GM12878 (cell line): Measurements from ENCODE around the gene PDE6G. TPM values are rescaled to one million over a fixed set of nuclear protein-coding genes. Genes with fewer than 3 reads are reported as not detected.

Source experiments
- ATAC-seq: fragments of 200-7000 bp; cut with Tn5 transposase; 3 replicates; pipeline ENCODE4 v1.9.1; 2020; ENCODE audit warnings: mild to moderate bottlenecking, moderate library complexity
- BruUV-seq: library from RNA; stranded (reverse); fragments of 400-500 nt; replicated peaks from 2 replicates; lab custom pipeline; 2021; lab: Mats Ljungman, UMichigan
- CTCF ChIA-PET: fragments of 300-600 bp; sonication (Branson Sonifier 250); formaldehyde crosslinking; extraction: SDS; loops from one replicate; lab custom pipeline; 2021; ENCODE audit warnings: inconsistent platforms; lab: Yijun Ruan, JAX
- POLR2A ChIA-PET: fragments of 350-600 bp; formaldehyde crosslinking; extraction: SDS; loops from one replicate; lab custom pipeline; 2021; ENCODE audit warnings: inconsistent platforms; lab: Charles Lee
- RAD21 ChIA-PET: fragments of 300-600 bp; sonication (Branson Sonifier 250); formaldehyde crosslinking; loops from one replicate; lab custom pipeline; 2023; ENCODE audit warnings: antibody characterized with exemption; ENCODE audit not compliant: unreplicated experiment; lab: Charles Lee
- SMC1A ChIA-PET: fragments of 300-600 bp; sonication (Branson Sonifier 250); formaldehyde crosslinking; loops from one replicate; lab custom pipeline; 2023; ENCODE audit not compliant: unreplicated experiment, uncharacterized antibody; lab: Charles Lee
- DNase-seq: peaks from one replicate; pipeline ENCODE4 v3.0.0-alpha.2; 2011; ENCODE audit warnings: low read depth, low spot score
- FAIRE-seq: peaks from 3 replicates; lab custom pipeline; 2011; peaks lifted over from hg19 to GRCh38; lab: Jason Lieb, UNC
- H2AFZ ChIP-seq: 2 replicates; pipeline ENCODE4 v1.6.0; 2011; ENCODE audit warnings: low read depth, low read length, control low read depth; ENCODE audit not compliant: control insufficient read depth
- H3K27ac ChIP-seq: 2 replicates; pipeline ENCODE4 v1.5.1; 2011; ENCODE audit warnings: control low read depth; ENCODE audit not compliant: control insufficient read depth, insufficient read depth
- H3K27me3 ChIP-seq, 2 experiments: replicated peaks in 1 of 2; 2 replicates each; pipeline versions ENCODE4 v1.6.0 to v1.6.1; 2011; ENCODE audit warnings: low read length in 1 of 2; ENCODE audit not compliant: control insufficient read depth in 2 of 2, insufficient read depth in 2 of 2
- H3K36me3 ChIP-seq, 2 experiments: 2 replicates each; pipeline ENCODE4 v1.5.1; 2011; ENCODE audit warnings: low read length in 1 of 2; ENCODE audit not compliant: control insufficient read depth in 2 of 2, insufficient read depth in 2 of 2
- H3K4me1 ChIP-seq: 2 replicates; pipeline ENCODE4 v1.6.1; 2011; ENCODE audit warnings: mild to moderate bottlenecking, low read length, moderate library complexity, mixed read lengths; ENCODE audit not compliant: control insufficient read depth, insufficient read depth
- H3K4me2 ChIP-seq: 2 replicates; pipeline ENCODE4 v1.6.0; 2011; ENCODE audit warnings: control low read depth; ENCODE audit not compliant: control insufficient read depth, insufficient read depth
- H3K4me3 ChIP-seq: fragments of 200-600 bp; sonication (generic); 2 replicates; pipeline ENCODE4 v1.5.1; 2016
- H3K79me2 ChIP-seq: 2 replicates; pipeline ENCODE4 v1.6.0; 2011; ENCODE audit warnings: low read length; ENCODE audit not compliant: control insufficient read depth, insufficient read depth
- H3K9ac ChIP-seq: 2 replicates; pipeline ENCODE4 v1.8.0; 2011; ENCODE audit warnings: low read length, control low read depth, mixed read lengths; ENCODE audit not compliant: control insufficient read depth, insufficient read depth
- H3K9me3 ChIP-seq: replicated peaks from 3 replicates; pipeline ENCODE4 v1.5.1; 2011; ENCODE audit warnings: mild to moderate bottlenecking, low read length; ENCODE audit not compliant: control insufficient read depth, insufficient read depth
- H4K20me1 ChIP-seq: 2 replicates; pipeline ENCODE4 v1.6.0; 2011; ENCODE audit not compliant: control insufficient read depth, insufficient read depth
- ATF7 ChIP-seq: fragments of 450-650 bp; IDR thresholded peaks from 2 replicates; pipeline ENCODE4 v1.6.1; 2016; ENCODE audit warnings: low read depth, mild to moderate bottlenecking
- ETV6 ChIP-seq, 2 experiments: fragments of 450-650 bp in 1 of 2; IDR thresholded peaks in 1 of 2; conservative IDR thresholded peaks in 1 of 2; 2 replicates each; pipeline ENCODE4 v1.6.1; 2014; ENCODE audit warnings: antibody characterized with exemption in 1 of 2, borderline replicate concordance in 1 of 2, low read depth in 1 of 2, mild to moderate bottlenecking in 1 of 2, moderate library complexity in 1 of 2
- NRF1 ChIP-seq: conservative IDR thresholded peaks from 2 replicates; pipeline ENCODE4 v1.6.1; 2011; ENCODE audit warnings: mild to moderate bottlenecking, low read depth, low read length, improper control_type of control experiment
- SIX5 ChIP-seq: IDR thresholded peaks from 2 replicates; pipeline ENCODE4 v1.6.1; 2011; ENCODE audit warnings: mild to moderate bottlenecking, low read depth, low read length, moderate library complexity; ENCODE audit not compliant: severe bottlenecking
- STAT1 ChIP-seq: fragments of 450-650 bp; conservative IDR thresholded peaks from 2 replicates; pipeline ENCODE4 v1.6.1; 2014; ENCODE audit warnings: antibody characterized with exemption, mild to moderate bottlenecking
- USF2 ChIP-seq: IDR thresholded peaks from 2 replicates; pipeline ENCODE4 v1.6.1; 2011; ENCODE audit warnings: low read depth, low read length, improper control_type of control experiment, borderline replicate concordance
- ZBED1 ChIP-seq: IDR thresholded peaks from 2 replicates; pipeline ENCODE4 v1.6.1; 2016; ENCODE audit warnings: borderline replicate concordance
- ZBTB40 ChIP-seq: fragments of 450-650 bp; IDR thresholded peaks from 2 replicates; pipeline ENCODE4 v1.6.1; 2016; ENCODE audit warnings: mild to moderate bottlenecking, moderate library complexity, borderline replicate concordance
- WGBS: methylation state at CpG from one replicate; pipeline ENCODE4 v1.1.6; 2016; ENCODE audit warnings: low lambda C conversion rate; ENCODE audit not compliant: insufficient replicate concordance, insufficient coverage; ENCODE audit errors: missing lambda C conversion rate; 5-methylcytosine and 5-hydroxymethylcytosine counted together
- in situ Hi-C: fragments of 300-500 bp; cut with MboI; formaldehyde crosslinking; loops from 9 replicates; pipeline ENCODE4 v1.14.3; 2018; ENCODE audit warnings: mixed read lengths
- intact Hi-C: fragments of 100-400 bp; cut with micrococcal nuclease; formaldehyde crosslinking; loops from one replicate; pipeline ENCODE4 v1.14.2; 2022; ENCODE audit not compliant: unreplicated experiment
- polyA plus RNA-seq, 11 experiments: library from polyadenylated mRNA; depleted of rRNA in 4 of 11; unstranded in 6 of 11; stranded (reverse) in 5 of 11; fragments of >200 nt; fragmentation: Nextera tagmentation in 4 of 11; fragmentation: Illumina TruSeq in 1 of 11; extraction: Ambion mirVana in 4 of 11; extraction: Trizol in 1 of 11; gene quantifications; 1 replicate in 1 of 11; 2 replicates in 10 of 11; pipeline versions ENCODE4 v1.2.1 to v1.2.3, GENCODE V29; 2011 to 2016; ENCODE audit warnings: inconsistent platforms in 2 of 11, missing spikeins in 2 of 11, low read depth in 1 of 11
- total RNA-seq, 4 experiments: library from RNA; depleted of rRNA in 3 of 4; stranded (reverse); fragments of >200 nt in 3 of 4; fragmentation: Illumina TruSeq in 1 of 4; extraction: Trizol in 1 of 4; gene quantifications; 2 replicates each; pipeline versions ENCODE4 v1.2.1 to v1.2.3, GENCODE V29; 2013 to 2021

The PDE6G gene
- total and polyA plus RNA-seq, 10 of the 15 experiments (the other 5 are each of a cell fraction or from before 2014, with no cell fraction given), result 0.55 to 12.1 (median 4.3) TPM

- no peak for FAIRE-seq
Measured at GRCh38 chr17:81691608-81692007, 35.3 kb upstream of the PDE6G start.

GRCh38 chr17:81691196-81691595, 34.9 kb upstream of the PDE6G start:
- H3K27ac ChIP-seq, result no peak overlapping the region
- H3K4me3 ChIP-seq, result no peak overlapping the region
- H2AFZ ChIP-seq, result no peak overlapping the region
- no peak for FAIRE-seq
- intact Hi-C loops (no loop called here), in situ Hi-C loops (no loop called here)
- ATAC-seq, result no peak
- H3K27me3 ChIP-seq, result no peaks in the 10 kb centered on the region
- H3K79me2 ChIP-seq, result peaks cover 1% of the 10 kb centered on the region
- peaks cover 11 to 59% of the 10 kb centered on the region in 2 experiments; a peak in 3 of 4 replicates for H3K36me3 ChIP-seq
- 92% methylated on average over 18 of the region's 18 CpGs for WGBS
- no TSS peak for BruUV-seq
- no peaks in the 10 kb centered on the region for H3K9me3 ChIP-seq
- ChIA-PET RAD21 (no interaction called here), CTCF (no interaction called here), POLR2A (no interaction called here), SMC1A (no interaction called here)
- H3K9ac ChIP-seq, result no peak overlapping the region
- no peaks in the 10 kb centered on the region; the same call in 1 of the 2 replicates for H4K20me1 ChIP-seq
- H3K4me1 ChIP-seq, result no peaks in the 10 kb centered on the region
- no peak for DNase-seq
- no peak overlapping the region for H3K4me2 ChIP-seq
- TF ChIP-seq NRF1 (no peak), ZBTB40 (no peak), ATF7 (no peak), ETV6 (conservative IDR thresholded peaks at IDR 0.05 in 1 of 2, IDR thresholded peaks at IDR 0.05 in 1 of 2; ENCODE audit: borderline replicate concordance in 1 of 2, low read depth in 1 of 2) (no peak), ZBED1 (no peak)

More at GRCh38 chr17:81691608-81692007, 35.3 kb upstream of the PDE6G start:
- no peaks in the 10 kb centered on the region; the same call in 1 of the 2 replicates for H4K20me1 ChIP-seq
- no peak overlapping the region for H2AFZ ChIP-seq
- no peak for TF ChIP-seq STAT1
- TF ChIP-seq ZBED1, result no peak
- TF ChIP-seq SIX5, result no peak
- TF ChIP-seq USF2, result no peak
- H3K4me2 ChIP-seq, result no peak overlapping the region
- in situ Hi-C loops (no loop called here), intact Hi-C loops (no loop called here)
- H3K27ac ChIP-seq, result no peak overlapping the region
- RAD21 ChIA-PET, result no interaction called here
- POLR2A ChIA-PET, result no interaction called here
- SMC1A ChIA-PET, result no interaction called here
- no peaks in the 10 kb centered on the region for H3K9me3 ChIP-seq
- no peaks in the 10 kb centered on the region; the same call in none of the 2 replicates for H3K79me2 ChIP-seq
- no TSS peak for BruUV-seq
- 94% methylated on average over 20 of the region's 20 CpGs for WGBS
- H3K36me3 ChIP-seq, result peaks cover 11 to 63% of the 10 kb centered on the region in 2 experiments; a peak in 3 of 4 replicates
- CTCF ChIA-PET, result no interaction called here
- DNase-seq (no peak), ATAC-seq (no peak)
- H3K27me3 ChIP-seq, result no peaks in the 10 kb centered on the region
- H3K9ac ChIP-seq, result no peak overlapping the region
- H3K4me1 ChIP-seq, result no peaks in the 10 kb centered on the region
- no peak overlapping the region for H3K4me3 ChIP-seq
